SK-N-SH treated with all-trans-retinoic acid at 6 μM for 48 hours (cell line): ENCODE results near the gene ITGB2.

Source experiments
- ATAC-seq: fragments of 200-7000 bp; cut with Tn5 transposase; 3 replicates; pipeline ENCODE4 v1.9.1; 2020; ENCODE audit warnings: mild to moderate bottlenecking, moderate library complexity
- ARNTL ChIP-seq: fragments of 450-650 bp; formaldehyde crosslinking; IDR thresholded peaks from 2 replicates; pipeline ENCODE4 v1.5.0; 2020; ENCODE audit warnings: low read depth, mild to moderate bottlenecking, moderate library complexity, borderline replicate concordance
- BACH2 ChIP-seq: fragments of 250-450 bp; sonication (Bioruptor Pico); IDR thresholded peaks from 2 replicates; pipeline ENCODE4 v1.9.0; 2021; ENCODE audit warnings: mild to moderate bottlenecking, borderline replicate concordance
- ESRRG ChIP-seq: fragments of 250-450 bp; sonication (Bioruptor Pico); IDR thresholded peaks from 2 replicates; pipeline ENCODE4 v1.6.1; 2021; ENCODE audit warnings: mild to moderate bottlenecking
- GLIS3 ChIP-seq: fragments of 250-450 bp; sonication (Bioruptor Pico); IDR thresholded peaks from 2 replicates; pipeline ENCODE4 v1.5.0; 2020; ENCODE audit warnings: mild to moderate bottlenecking, moderate library complexity
- ISL1 ChIP-seq: fragments of 250-450 bp; sonication (Bioruptor Pico); IDR thresholded peaks from 2 replicates; pipeline ENCODE4 v2.1.2; 2022; ENCODE audit warnings: mild to moderate bottlenecking, moderate library complexity
- OSR1 ChIP-seq: fragments of 250-450 bp; sonication (Bioruptor Pico); IDR thresholded peaks from 2 replicates; pipeline ENCODE4 v1.8.0; 2022; ENCODE audit warnings: moderate library complexity, mild to moderate bottlenecking, inconsistent platforms
- PPARA ChIP-seq: fragments of 250-450 bp; sonication (Bioruptor Pico); IDR thresholded peaks from 2 replicates; pipeline ENCODE4 v1.5.0; 2020; ENCODE audit warnings: mild to moderate bottlenecking, borderline replicate concordance
- RARB ChIP-seq: fragments of 250-450 bp; sonication (Bioruptor Pico); IDR thresholded peaks from 2 replicates; pipeline ENCODE4 v1.8.0; 2021; ENCODE audit warnings: mild to moderate bottlenecking, moderate library complexity
- SNAI2 ChIP-seq: fragments of 250-450 bp; sonication (Bioruptor Pico); IDR thresholded peaks from 2 replicates; pipeline ENCODE4 v1.5.0; 2020; ENCODE audit warnings: mild to moderate bottlenecking, moderate library complexity
- TCF4 ChIP-seq: fragments of 250-450 bp; sonication (Bioruptor Pico); IDR thresholded peaks from 2 replicates; pipeline ENCODE4 v1.8.0; 2021; ENCODE audit warnings: mild to moderate bottlenecking, moderate library complexity, borderline replicate concordance
- TOX ChIP-seq: fragments of 250-450 bp; sonication (Bioruptor Pico); IDR thresholded peaks from 2 replicates; pipeline ENCODE4 v1.8.0; 2021; ENCODE audit warnings: mild to moderate bottlenecking, moderate library complexity, borderline replicate concordance
- ZC3H10 ChIP-seq: fragments of 250-450 bp; sonication (Bioruptor Pico); IDR thresholded peaks from 2 replicates; pipeline ENCODE4 v1.5.1; 2021; ENCODE audit warnings: mild to moderate bottlenecking, moderate library complexity
- ZFP3 ChIP-seq: fragments of 250-450 bp; sonication (Bioruptor Pico); IDR thresholded peaks from 2 replicates; pipeline ENCODE4 v1.5.0; 2020; ENCODE audit warnings: mild to moderate bottlenecking, moderate library complexity
- ZFP30 ChIP-seq: fragments of 450-650 bp; formaldehyde crosslinking; IDR thresholded peaks from 2 replicates; pipeline ENCODE4 v1.5.0; 2022; ENCODE audit warnings: mild to moderate bottlenecking, moderate library complexity
- ZNF565 ChIP-seq: fragments of 450-650 bp; formaldehyde crosslinking; conservative IDR thresholded peaks from 2 replicates; pipeline ENCODE4 v1.5.0; 2020; ENCODE audit warnings: low read depth, mild to moderate bottlenecking, moderate library complexity
- ZNF70 ChIP-seq: fragments of 450-650 bp; formaldehyde crosslinking; IDR thresholded peaks from 2 replicates; pipeline ENCODE4 v1.5.0; 2020; ENCODE audit warnings: mild to moderate bottlenecking, moderate library complexity
- ZNF8 ChIP-seq: fragments of 450-650 bp; formaldehyde crosslinking; IDR thresholded peaks from 2 replicates; pipeline ENCODE4 v1.5.0; 2020; ENCODE audit warnings: mild to moderate bottlenecking, moderate library complexity
- TF ChIP-seq, protein P1 (sequence below): fragments of 250-450 bp; sonication (Bioruptor Pico); IDR thresholded peaks from 2 replicates; pipeline ENCODE4 v1.5.1; 2021; ENCODE audit warnings: mild to moderate bottlenecking, moderate library complexity
- TF ChIP-seq, protein P2 (sequence below): fragments of 250-450 bp; sonication (Bioruptor Pico); IDR thresholded peaks from 2 replicates; pipeline ENCODE4 v1.8.0; 2020; ENCODE audit warnings: mild to moderate bottlenecking, moderate library complexity, borderline replicate concordance
- TF ChIP-seq, protein P3 (sequence below): fragments of 250-450 bp; sonication (Bioruptor Pico); IDR thresholded peaks from 2 replicates; pipeline ENCODE4 v1.5.0; 2020; ENCODE audit warnings: mild to moderate bottlenecking, moderate library complexity
- TF ChIP-seq, protein P4 (sequence below): fragments of 250-450 bp; sonication (Bioruptor Pico); IDR thresholded peaks from 2 replicates; pipeline ENCODE4 v1.8.0; 2021; ENCODE audit warnings: low read depth, mild to moderate bottlenecking, moderate library complexity, borderline replicate concordance
- TF ChIP-seq, protein P5 (sequence below): fragments of 250-450 bp; sonication (Bioruptor Pico); IDR thresholded peaks from 2 replicates; pipeline ENCODE4 v1.5.1; 2020; ENCODE audit warnings: low read depth, mild to moderate bottlenecking, moderate library complexity

Gene ITGB2

DNA sequence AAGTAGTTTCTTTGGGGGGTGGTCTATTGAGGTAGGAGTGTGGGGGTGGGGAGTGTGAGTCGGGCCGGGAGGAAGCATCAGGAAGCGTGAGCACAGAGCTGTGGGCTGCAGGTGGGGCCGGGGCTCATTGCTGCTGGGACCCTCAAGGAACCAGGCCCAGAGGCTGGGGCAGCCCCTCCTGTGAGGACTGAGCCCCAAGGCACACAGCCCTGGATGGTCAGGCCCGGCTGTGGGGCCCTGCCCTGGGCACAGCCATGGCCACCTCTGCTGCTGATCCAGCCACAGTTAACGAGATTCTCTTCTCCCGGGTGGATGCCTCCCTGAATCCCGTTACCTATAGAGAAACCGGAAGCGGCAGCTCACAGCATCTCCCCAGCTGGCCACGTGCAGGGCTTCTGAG lies 79.9 kb downstream of the ITGB2 start:
- ATAC-seq, result no peak
- no peak for TF ChIP-seq ZC3H10 (CRISPR knock-in tag)
- TF ChIP-seq ISL1 (CRISPR knock-in tag), result no peak
- no peak for TF ChIP-seq ZNF8 (CRISPR knock-in tag)
- no peak for TF ChIP-seq RARB
- no peak for TF ChIP-seq TOX (CRISPR knock-in tag)

DNA sequence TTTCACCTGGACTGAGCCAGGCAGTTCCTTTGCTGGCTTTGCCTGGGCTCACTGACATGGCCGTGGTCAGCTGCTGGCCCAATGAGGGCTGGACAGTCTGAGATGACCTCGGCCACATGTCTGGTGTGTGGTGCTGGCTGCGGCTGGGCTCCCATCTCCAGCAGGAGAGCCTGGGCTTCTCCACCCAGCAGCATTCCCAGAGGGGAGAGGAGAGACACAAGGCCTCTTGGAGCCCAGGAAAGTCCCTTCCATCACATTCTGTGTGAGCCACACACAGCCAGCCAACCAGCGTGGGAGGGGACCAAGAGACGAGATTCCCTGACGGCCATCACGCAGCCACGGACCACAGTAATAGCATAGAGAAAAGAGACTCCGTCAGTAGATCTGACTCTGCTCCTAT lies 81.7 kb downstream of the ITGB2 start:
- no peak for ATAC-seq
- TF ChIP-seq ZNF70 (CRISPR knock-in tag), result no peak
- TF ChIP-seq, protein P1, sequence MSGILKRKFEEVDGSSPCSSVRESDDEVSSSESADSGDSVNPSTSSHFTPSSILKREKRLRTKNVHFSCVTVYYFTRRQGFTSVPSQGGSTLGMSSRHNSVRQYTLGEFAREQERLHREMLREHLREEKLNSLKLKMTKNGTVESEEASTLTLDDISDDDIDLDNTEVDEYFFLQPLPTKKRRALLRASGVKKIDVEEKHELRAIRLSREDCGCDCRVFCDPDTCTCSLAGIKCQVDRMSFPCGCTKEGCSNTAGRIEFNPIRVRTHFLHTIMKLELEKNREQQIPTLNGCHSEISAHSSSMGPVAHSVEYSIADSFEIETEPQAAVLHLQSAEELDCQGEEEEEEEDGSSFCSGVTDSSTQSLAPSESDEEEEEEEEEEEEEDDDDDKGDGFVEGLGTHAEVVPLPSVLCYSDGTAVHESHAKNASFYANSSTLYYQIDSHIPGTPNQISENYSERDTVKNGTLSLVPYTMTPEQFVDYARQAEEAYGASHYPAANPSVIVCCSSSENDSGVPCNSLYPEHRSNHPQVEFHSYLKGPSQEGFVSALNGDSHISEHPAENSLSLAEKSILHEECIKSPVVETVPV (CRISPR knock-in tag), result no peak
- TF ChIP-seq, protein P2, sequence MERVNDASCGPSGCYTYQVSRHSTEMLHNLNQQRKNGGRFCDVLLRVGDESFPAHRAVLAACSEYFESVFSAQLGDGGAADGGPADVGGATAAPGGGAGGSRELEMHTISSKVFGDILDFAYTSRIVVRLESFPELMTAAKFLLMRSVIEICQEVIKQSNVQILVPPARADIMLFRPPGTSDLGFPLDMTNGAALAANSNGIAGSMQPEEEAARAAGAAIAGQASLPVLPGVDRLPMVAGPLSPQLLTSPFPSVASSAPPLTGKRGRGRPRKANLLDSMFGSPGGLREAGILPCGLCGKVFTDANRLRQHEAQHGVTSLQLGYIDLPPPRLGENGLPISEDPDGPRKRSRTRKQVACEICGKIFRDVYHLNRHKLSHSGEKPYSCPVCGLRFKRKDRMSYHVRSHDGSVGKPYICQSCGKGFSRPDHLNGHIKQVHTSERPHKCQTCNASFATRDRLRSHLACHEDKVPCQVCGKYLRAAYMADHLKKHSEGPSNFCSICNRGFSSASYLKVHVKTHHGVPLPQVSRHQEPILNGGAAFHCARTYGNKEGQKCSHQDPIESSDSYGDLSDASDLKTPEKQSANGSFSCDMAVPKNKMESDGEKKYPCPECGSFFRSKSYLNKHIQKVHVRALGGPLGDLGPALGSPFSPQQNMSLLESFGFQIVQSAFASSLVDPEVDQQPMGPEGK, result no peak
- TF ChIP-seq ZFP30 (CRISPR knock-in tag), result no peak
- no peak for TF ChIP-seq ARNTL (CRISPR knock-in tag)
- TF ChIP-seq, protein P3, sequence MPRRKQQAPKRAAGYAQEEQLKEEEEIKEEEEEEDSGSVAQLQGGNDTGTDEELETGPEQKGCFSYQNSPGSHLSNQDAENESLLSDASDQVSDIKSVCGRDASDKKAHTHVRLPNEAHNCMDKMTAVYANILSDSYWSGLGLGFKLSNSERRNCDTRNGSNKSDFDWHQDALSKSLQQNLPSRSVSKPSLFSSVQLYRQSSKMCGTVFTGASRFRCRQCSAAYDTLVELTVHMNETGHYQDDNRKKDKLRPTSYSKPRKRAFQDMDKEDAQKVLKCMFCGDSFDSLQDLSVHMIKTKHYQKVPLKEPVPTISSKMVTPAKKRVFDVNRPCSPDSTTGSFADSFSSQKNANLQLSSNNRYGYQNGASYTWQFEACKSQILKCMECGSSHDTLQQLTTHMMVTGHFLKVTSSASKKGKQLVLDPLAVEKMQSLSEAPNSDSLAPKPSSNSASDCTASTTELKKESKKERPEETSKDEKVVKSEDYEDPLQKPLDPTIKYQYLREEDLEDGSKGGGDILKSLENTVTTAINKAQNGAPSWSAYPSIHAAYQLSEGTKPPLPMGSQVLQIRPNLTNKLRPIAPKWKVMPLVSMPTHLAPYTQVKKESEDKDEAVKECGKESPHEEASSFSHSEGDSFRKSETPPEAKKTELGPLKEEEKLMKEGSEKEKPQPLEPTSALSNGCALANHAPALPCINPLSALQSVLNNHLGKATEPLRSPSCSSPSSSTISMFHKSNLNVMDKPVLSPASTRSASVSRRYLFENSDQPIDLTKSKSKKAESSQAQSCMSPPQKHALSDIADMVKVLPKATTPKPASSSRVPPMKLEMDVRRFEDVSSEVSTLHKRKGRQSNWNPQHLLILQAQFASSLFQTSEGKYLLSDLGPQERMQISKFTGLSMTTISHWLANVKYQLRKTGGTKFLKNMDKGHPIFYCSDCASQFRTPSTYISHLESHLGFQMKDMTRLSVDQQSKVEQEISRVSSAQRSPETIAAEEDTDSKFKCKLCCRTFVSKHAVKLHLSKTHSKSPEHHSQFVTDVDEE (CRISPR knock-in tag), result no peak
- TF ChIP-seq SNAI2, result no peak
- no peak for TF ChIP-seq ZFP3
- TF ChIP-seq, protein P4, sequence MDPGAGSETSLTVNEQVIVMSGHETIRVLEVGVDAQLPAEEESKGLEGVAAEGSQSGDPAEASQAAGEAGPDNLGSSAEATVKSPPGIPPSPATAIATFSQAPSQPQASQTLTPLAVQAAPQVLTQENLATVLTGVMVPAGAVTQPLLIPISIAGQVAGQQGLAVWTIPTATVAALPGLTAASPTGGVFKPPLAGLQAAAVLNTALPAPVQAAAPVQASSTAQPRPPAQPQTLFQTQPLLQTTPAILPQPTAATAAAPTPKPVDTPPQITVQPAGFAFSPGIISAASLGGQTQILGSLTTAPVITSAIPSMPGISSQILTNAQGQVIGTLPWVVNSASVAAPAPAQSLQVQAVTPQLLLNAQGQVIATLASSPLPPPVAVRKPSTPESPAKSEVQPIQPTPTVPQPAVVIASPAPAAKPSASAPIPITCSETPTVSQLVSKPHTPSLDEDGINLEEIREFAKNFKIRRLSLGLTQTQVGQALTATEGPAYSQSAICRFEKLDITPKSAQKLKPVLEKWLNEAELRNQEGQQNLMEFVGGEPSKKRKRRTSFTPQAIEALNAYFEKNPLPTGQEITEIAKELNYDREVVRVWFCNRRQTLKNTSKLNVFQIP, result no peak
- TF ChIP-seq PPARA, result no peak
- TF ChIP-seq ESRRG (CRISPR knock-in tag), result no peak
- TF ChIP-seq ISL1 (CRISPR knock-in tag), result no peak
- no peak for TF ChIP-seq TCF4 (CRISPR knock-in tag)
- no peak for TF ChIP-seq ZNF8 (CRISPR knock-in tag)
- no peak for TF ChIP-seq ZNF565 (CRISPR knock-in tag)
- no peak for TF ChIP-seq ZC3H10 (CRISPR knock-in tag)
- no peak for TF ChIP-seq RARB
- TF ChIP-seq OSR1, result no peak
- no peak for TF ChIP-seq TOX (CRISPR knock-in tag)
- TF ChIP-seq, protein P5, sequence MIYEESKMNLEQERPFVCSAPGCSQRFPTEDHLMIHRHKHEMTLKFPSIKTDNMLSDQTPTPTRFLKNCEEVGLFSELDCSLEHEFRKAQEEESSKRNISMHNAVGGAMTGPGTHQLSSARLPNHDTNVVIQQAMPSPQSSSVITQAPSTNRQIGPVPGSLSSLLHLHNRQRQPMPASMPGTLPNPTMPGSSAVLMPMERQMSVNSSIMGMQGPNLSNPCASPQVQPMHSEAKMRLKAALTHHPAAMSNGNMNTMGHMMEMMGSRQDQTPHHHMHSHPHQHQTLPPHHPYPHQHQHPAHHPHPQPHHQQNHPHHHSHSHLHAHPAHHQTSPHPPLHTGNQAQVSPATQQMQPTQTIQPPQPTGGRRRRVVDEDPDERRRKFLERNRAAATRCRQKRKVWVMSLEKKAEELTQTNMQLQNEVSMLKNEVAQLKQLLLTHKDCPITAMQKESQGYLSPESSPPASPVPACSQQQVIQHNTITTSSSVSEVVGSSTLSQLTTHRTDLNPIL (CRISPR knock-in tag), result no peak

DNA sequence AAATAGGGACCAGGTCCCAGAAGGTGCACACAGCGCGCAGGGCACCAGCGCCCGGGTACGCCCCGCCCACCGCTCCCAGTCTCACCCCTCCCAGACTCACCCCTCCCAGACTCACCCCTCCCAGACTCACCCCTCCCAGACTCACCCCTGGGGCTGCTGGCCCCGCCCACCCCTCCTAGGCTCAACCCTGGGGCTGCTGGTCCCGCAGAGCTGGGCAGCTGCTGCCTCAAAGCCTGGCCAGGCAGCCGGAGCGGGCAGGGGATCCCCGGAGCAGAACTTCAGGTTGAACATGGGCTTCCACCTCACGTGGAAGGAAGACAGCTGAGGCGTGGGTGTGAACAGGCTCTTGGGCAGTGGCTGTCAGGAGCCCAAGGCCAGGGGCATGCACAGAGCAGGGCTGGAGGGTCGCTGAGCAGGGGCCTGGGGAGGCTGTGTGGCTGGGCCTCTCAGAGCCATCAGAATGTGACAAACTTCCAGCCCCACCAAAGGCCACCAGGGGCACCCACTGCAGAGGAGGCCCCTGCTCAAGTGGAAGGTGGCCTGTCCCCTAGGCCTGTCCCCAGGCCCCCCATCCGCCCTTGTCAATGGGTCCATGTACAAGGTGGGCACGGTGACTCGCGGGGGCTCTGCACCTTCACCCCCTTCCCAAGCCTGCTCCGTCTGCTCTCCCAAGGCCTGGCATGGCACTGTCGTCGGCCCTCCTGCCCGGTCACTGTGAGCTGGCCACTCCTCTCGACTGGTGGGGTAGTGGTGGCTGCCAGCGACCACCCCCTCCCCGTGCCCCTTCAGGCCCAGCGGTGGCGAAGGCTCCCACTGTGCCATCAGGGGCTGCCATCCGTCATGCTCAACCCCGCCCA lies 82.4 kb downstream of the ITGB2 start:
- no peak for ATAC-seq
- TF ChIP-seq, protein P1 (CRISPR knock-in tag), result no peak
- no peak for TF ChIP-seq ISL1 (CRISPR knock-in tag)
- TF ChIP-seq SNAI2, result no peak
- TF ChIP-seq GLIS3 (CRISPR knock-in tag), result no peak
- TF ChIP-seq ZC3H10 (CRISPR knock-in tag), result no peak
- no peak for TF ChIP-seq ZNF70 (CRISPR knock-in tag)
- no peak for TF ChIP-seq RARB
- no peak for TF ChIP-seq ARNTL (CRISPR knock-in tag)
- TF ChIP-seq OSR1, result no peak
- no peak for TF ChIP-seq ZFP3
- no peak for TF ChIP-seq BACH2 (CRISPR knock-in tag)
- TF ChIP-seq, protein P4, result no peak
- TF ChIP-seq ESRRG (CRISPR knock-in tag), result no peak
- TF ChIP-seq TCF4 (CRISPR knock-in tag), result no peak
- no peak for TF ChIP-seq ZNF8 (CRISPR knock-in tag)
